KOPT-K1 (cell line): ENCODE data around the gene RASA4B.
"Not testable (repeated sequence)": the region's sequence is repeated elsewhere in the genome, so short reads cannot be mapped to it uniquely, and the experiment has no call there.

Source experiments
- H3K27ac ChIP-seq: fragments of 200-600 bp; sonication (generic); 2 replicates; pipeline ENCODE4 v1.5.1; 2016; ENCODE audit warnings: antibody characterized with exemption, mild to moderate bottlenecking, low read depth, low read length; ENCODE audit not compliant: poor library complexity, severe bottlenecking
- H3K36me3 ChIP-seq: fragments of 200-600 bp; sonication (generic); 2 replicates; pipeline ENCODE4 v1.5.1; 2017; ENCODE audit warnings: antibody characterized with exemption, mild to moderate bottlenecking, low read length, moderate library complexity; ENCODE audit not compliant: insufficient read depth
- H3K9me3 ChIP-seq: fragments of 200-600 bp; sonication (generic); 2 replicates; pipeline ENCODE4 v1.5.1; 2017; ENCODE audit warnings: antibody characterized with exemption, low read length, mild to moderate bottlenecking; ENCODE audit not compliant: insufficient read depth, poor library complexity, severe bottlenecking

RASA4B gene

GRCh38 chr7:102520797-102521196 is 3.2 kb upstream of the RASA4B start:
- H3K9me3 ChIP-seq, H3K27ac ChIP-seq, H3K36me3 ChIP-seq: not testable (repeated sequence)

- H3K36me3 ChIP-seq, H3K9me3 ChIP-seq, H3K27ac ChIP-seq: not testable (repeated sequence)
These were observed 626 bp downstream of the RASA4B start for GRCh38 chr7:102516951-102517350.

GRCh38 chr7:102515889-102516288 is 1.7 kb downstream of the RASA4B start:
- H3K36me3 ChIP-seq, H3K9me3 ChIP-seq, H3K27ac ChIP-seq: not testable (repeated sequence)

- not testable (repeated sequence) for H3K27ac ChIP-seq, H3K9me3 ChIP-seq, H3K36me3 ChIP-seq
These were observed 2.5 kb downstream of the RASA4B start for GRCh38 chr7:102514881-102515721.

- H3K27ac ChIP-seq, H3K9me3 ChIP-seq, H3K36me3 ChIP-seq: not testable (repeated sequence)
These were observed 4.8 kb downstream of the RASA4B start for GRCh38 chr7:102512642-102513221.

- H3K27ac ChIP-seq, H3K36me3 ChIP-seq, H3K9me3 ChIP-seq: not testable (repeated sequence)
These were observed 5.6 kb downstream of the RASA4B start for GRCh38 chr7:102511860-102512522.

GRCh38 chr7:102510575-102510974 is 7.0 kb downstream of the RASA4B start:
- H3K9me3 ChIP-seq, H3K27ac ChIP-seq, H3K36me3 ChIP-seq: not testable (repeated sequence)

GRCh38 chr7:102507410-102508088 is 10.0 kb downstream of the RASA4B start:
- H3K9me3 ChIP-seq, H3K27ac ChIP-seq, H3K36me3 ChIP-seq: not testable (repeated sequence)

- not testable (repeated sequence) for H3K27ac ChIP-seq, H3K9me3 ChIP-seq, H3K36me3 ChIP-seq
These were observed 12.0 kb downstream of the RASA4B start for GRCh38 chr7:102505298-102506185.

GRCh38 chr7:102503141-102503540 is 14.4 kb downstream of the RASA4B start:
- not testable (repeated sequence) for H3K9me3 ChIP-seq, H3K36me3 ChIP-seq, H3K27ac ChIP-seq

- not testable (repeated sequence) for H3K27ac ChIP-seq, H3K9me3 ChIP-seq, H3K36me3 ChIP-seq
These were observed 19.3 kb downstream of the RASA4B start for GRCh38 chr7:102498321-102498720.

- H3K9me3 ChIP-seq, H3K27ac ChIP-seq, H3K36me3 ChIP-seq: not testable (repeated sequence)
These were observed 20.3 kb downstream of the RASA4B start for GRCh38 chr7:102497308-102497707.

- H3K36me3 ChIP-seq, H3K9me3 ChIP-seq, H3K27ac ChIP-seq: not testable (repeated sequence)
These were observed 20.7 kb downstream of the RASA4B start for GRCh38 chr7:102496861-102497260.

GRCh38 chr7:102494473-102495149 is 23.0 kb downstream of the RASA4B start:
- not testable (repeated sequence) for H3K36me3 ChIP-seq, H3K9me3 ChIP-seq, H3K27ac ChIP-seq
